Spleen (tissue), 11 donors: Measurements from ENCODE around the gene MYO3B. TPM values are rescaled to one million over a fixed set of nuclear protein-coding genes. Genes with fewer than 3 reads are reported as not detected.
"Not testable (repeated sequence)": the region's sequence is repeated elsewhere in the genome, so short reads cannot be mapped to it uniquely, and the experiment has no call there.

Experiments
- DNase-seq: peaks from one replicate; pipeline ENCODE4 v3.0.0-alpha.2; 2020
- H3K27ac ChIP-seq, 8 donors: fragments of 200-600 bp; sonication (generic) in 7 of 8; 1 replicate in 4 of 8; 2 replicates in 4 of 8; pipeline versions ENCODE4 v1.5.0 to v1.8.0; 2016 to 2021; ENCODE audit warnings: inconsistent platforms in 4 of 8, mild to moderate bottlenecking in 4 of 8, moderate library complexity in 1 of 8
- H3K27me3 ChIP-seq, 7 donors: fragments of 200-600 bp; sonication (generic) in 6 of 7; replicated peaks in 1 of 7; 1 replicate in 4 of 7; 2 replicates in 3 of 7; pipeline versions ENCODE4 v1.5.0 to v1.8.0; 2016 to 2021; ENCODE audit warnings: inconsistent platforms in 3 of 7, mild to moderate bottlenecking in 1 of 7
- H3K36me3 ChIP-seq, 6 donors: fragments of 200-600 bp; sonication (generic) in 5 of 6; 1 replicate in 4 of 6; 2 replicates in 2 of 6; pipeline versions ENCODE4 v1.5.0 to v1.8.0; 2016 to 2021; ENCODE audit warnings: inconsistent platforms in 2 of 6
- H3K4me1 ChIP-seq, 6 donors: fragments of 200-600 bp; sonication (generic) in 5 of 6; 1 replicate in 3 of 6; 2 replicates in 3 of 6; pipeline versions ENCODE4 v1.5.0 to v1.8.0; 2016 to 2021; ENCODE audit warnings: inconsistent platforms in 3 of 6
- H3K4me3 ChIP-seq, 8 donors: fragments of 200-600 bp; sonication (generic) in 7 of 8; 1 replicate in 4 of 8; 2 replicates in 4 of 8; pipeline versions ENCODE4 v1.5.0 to v1.8.0; 2016 to 2021; ENCODE audit warnings: inconsistent platforms in 4 of 8, mild to moderate bottlenecking in 4 of 8, moderate library complexity in 2 of 8
- H3K9me3 ChIP-seq, 8 donors: fragments of 200-600 bp; sonication (generic) in 7 of 8; 1 replicate in 4 of 8; 2 replicates in 4 of 8; pipeline versions ENCODE4 v1.5.0 to v1.8.0; 2016 to 2021; ENCODE audit warnings: inconsistent platforms in 4 of 8
- CTCF ChIP-seq, 11 experiments: fragments of 200-600 bp in 7 of 11; fragments of 450-650 bp in 4 of 11; sonication (generic) in 4 of 11; IDR thresholded peaks in 8 of 11; conservative IDR thresholded peaks in 3 of 11; 1 replicate in 7 of 11; 2 replicates in 4 of 11; pipeline versions ENCODE4 v1.4.0 to v1.8.0; 2016 to 2021; ENCODE audit warnings: antibody characterized with exemption in 11 of 11, inconsistent platforms in 4 of 11, mild to moderate bottlenecking in 1 of 11
- POLR2A ChIP-seq, 3 donors: fragments of 450-650 bp; IDR thresholded peaks; one replicate each; pipeline ENCODE4 v1.5.1; 2017; ENCODE audit warnings: antibody characterized with exemption in 3 of 3, mild to moderate bottlenecking in 1 of 3
- POLR2AphosphoS5 ChIP-seq, 3 donors: sonication (generic); formaldehyde crosslinking; IDR thresholded peaks; one replicate each; pipeline ENCODE4 v1.5.1; 2017; ENCODE audit warnings: antibody characterized with exemption in 3 of 3
- WGBS, 5 donors: extraction: QIAGEN DNeasy Blood & Tissue Kit in 3 of 5; methylation state at CpG; one replicate each; pipeline versions ENCODE4 v1.1.5 to v1.1.7; 2013 to 2018; 5-methylcytosine and 5-hydroxymethylcytosine counted together
- intact Hi-C: fragments of 100-400 bp; cut with DNase I; formaldehyde crosslinking; loops from one replicate; pipeline ENCODE4 v1.15.0; 2023; ENCODE audit warnings: low total_unique reads
- polyA plus RNA-seq, 3 donors: library from polyadenylated mRNA; stranded (reverse); fragments of 200-250 nt; gene quantifications; one replicate each; pipeline ENCODE4 v1.2.1, GENCODE V29; 2013
- total RNA-seq, 7 donors: library from RNA; depleted of rRNA in 3 of 7; stranded (reverse); fragments of >200 nt in 3 of 7; fragmentation: NEBNext Ultra II Directional in 4 of 7; extraction: Animal tissue kit (Norgen Biotek cat#: 25700) in 4 of 7; gene quantifications; one replicate each; pipeline versions ENCODE4 v1.1.0 to v1.2.1, GENCODE V29; 2016 to 2021
- donor health status: healthy with polysubstance abuse.
- donor health status: DM: no; HTN: no; CAD: no; lungs with moderate emphysema.
- donor health status: DM: no; HTN: no; CAD: no.
- donor health status: Bipolar disorder and iron deficiency.
- donor health status: healthy.
- donor health status: DM: no; HTN: no; CAD: no.
- donor health status: DM: yes; HTN: yes; CAD: no.

Gene MYO3B
- total and polyA plus RNA-seq, 10 donors: 0.03 to 2.0 (median 0.58) TPM; not detected in 4

- Histone ChIP-seq H3K27me3 (no peaks in the 10 kb centered on the region), H3K9me3 (peaks cover 0 to 24% (median 2%) of the 10 kb centered on the region in 8 donors), H3K27ac (no peak overlapping the region), H3K4me3 (no peak overlapping the region), H3K4me1 (peaks cover 0 to 6% (median 0%) of the 10 kb centered on the region in 6 donors), H3K36me3 (no peaks in the 10 kb centered on the region)
- TF ChIP-seq POLR2A (IDR thresholded peaks at IDR 0.05) (no peak), POLR2AphosphoS5 (IDR thresholded peaks at IDR 0.05) (no peak), CTCF (IDR thresholded peaks at IDR 0.05 in 8 of 11, conservative IDR thresholded peaks at IDR 0.05 in 3 of 11) (no peak)
- WGBS, 5 donors: 78 to 88% (median 79%) methylated on average over 2 of the region's 2 CpGs
- intact Hi-C loops: no loop called here
- DNase-seq: no peak
Measured at GRCh38 chr2:170208967-170209366, 31.0 kb downstream of the MYO3B start.

- peaks cover 0 to 24% (median 2%) of the 10 kb centered on the region in 8 donors for H3K9me3 ChIP-seq
- H3K27ac ChIP-seq: no peak overlapping the region
- DNase-seq: no peak
- H3K36me3 ChIP-seq: no peaks in the 10 kb centered on the region
- no peak overlapping the region for H3K4me3 ChIP-seq
- WGBS, 5 donors: 17 to 34% (median 21%) methylated on average over 12 to 14 of the region's 14 CpGs
- peaks cover 0 to 6% (median 0%) of the 10 kb centered on the region in 6 donors for H3K4me1 ChIP-seq
- TF ChIP-seq CTCF (IDR thresholded peaks at IDR 0.05 in 8 of 11, conservative IDR thresholded peaks at IDR 0.05 in 3 of 11): no peak
- intact Hi-C loops: no loop called here
- H3K27me3 ChIP-seq: no peaks in the 10 kb centered on the region
Measured at GRCh38 chr2:170212625-170213280, 34.8 kb downstream of the MYO3B start.

GRCh38 chr2:170213281-170213625 is 35.3 kb downstream of the MYO3B start:
- H3K9me3 ChIP-seq: peaks cover 0 to 24% (median under 1%) of the 10 kb centered on the region in 8 donors
- DNase-seq, intact Hi-C loops, H3K27ac ChIP-seq, H3K4me3 ChIP-seq, H3K36me3 ChIP-seq, H3K4me1 ChIP-seq, H3K27me3 ChIP-seq: not testable (repeated sequence)
- WGBS, 5 donors: 38 to 68% (median 48%) methylated on average over 10 of the region's 10 CpGs

GRCh38 chr2:170213651-170214050 is 35.7 kb downstream of the MYO3B start:
- H3K27me3 ChIP-seq: no peaks in the 10 kb centered on the region
- DNase-seq: no peak
- no peaks in the 10 kb centered on the region for H3K36me3 ChIP-seq
- H3K4me3 ChIP-seq: no peak overlapping the region
- peaks cover 0 to 6% (median 0%) of the 10 kb centered on the region in 6 donors for H3K4me1 ChIP-seq
- no peak for TF ChIP-seq CTCF (IDR thresholded peaks at IDR 0.05 in 8 of 11, conservative IDR thresholded peaks at IDR 0.05 in 3 of 11)
- no peak for TF ChIP-seq POLR2A (IDR thresholded peaks at IDR 0.05)
- TF ChIP-seq POLR2AphosphoS5 (IDR thresholded peaks at IDR 0.05): no peak
- 67 to 83% (median 73%) methylated on average over 2 of the region's 2 CpGs for WGBS, 5 donors
- H3K9me3 ChIP-seq: peaks cover 0 to 24% (median 0%) of the 10 kb centered on the region in 8 donors
- no peak overlapping the region for H3K27ac ChIP-seq
- intact Hi-C loops: no loop called here
